Body of pancreas (tissue), 4 donors: Measurements from ENCODE around the gene ATP5MC3. TPM values are rescaled to one million over a fixed set of nuclear protein-coding genes. Genes with fewer than 3 reads are reported as not detected.

Source experiments
- ATAC-seq: fragments of 150-250 bp; one replicate; pipeline ENCODE4 v1.9.1; 2016
- DNase-seq, 4 donors: peaks; one replicate each; pipeline ENCODE4 v3.0.0-alpha.2; 2019
- H3K27ac ChIP-seq, 4 donors: fragments of 200-600 bp; sonication (generic); 1 replicate in 3 of 4; 2 replicates in 1 of 4; pipeline versions ENCODE4 v1.5.1 to v1.6.1; 2016 to 2019; ENCODE audit warnings: mild to moderate bottlenecking in 1 of 4, mixed read lengths in 1 of 4, moderate library complexity in 1 of 4
- H3K27me3 ChIP-seq, 2 donors: fragments of 200-600 bp; sonication (generic); one replicate each; pipeline ENCODE4 v1.6.0; 2016; ENCODE audit warnings: mild to moderate bottlenecking in 1 of 2
- H3K36me3 ChIP-seq, 2 donors: fragments of 200-600 bp; sonication (generic); replicated peaks in 1 of 2; 2 replicates each; pipeline ENCODE4 v1.5.1; 2016; ENCODE audit warnings: low read depth in 2 of 2; ENCODE audit not compliant: insufficient read depth in 1 of 2
- H3K4me1 ChIP-seq: fragments of 200-600 bp; sonication (generic); one replicate; pipeline ENCODE4 v1.6.0; 2016
- H3K4me3 ChIP-seq, 2 donors: fragments of 200-600 bp; sonication (generic); 1 replicate in 1 of 2; 2 replicates in 1 of 2; pipeline ENCODE4 v1.5.1; 2016 to 2019
- H3K9me3 ChIP-seq, 3 donors: fragments of 200-600 bp; sonication (generic); 1 replicate in 2 of 3; 2 replicates in 1 of 3; pipeline ENCODE4 v1.5.1; 2016
- POLR2A ChIP-seq, 3 donors: fragments of 450-650 bp; IDR thresholded peaks; one replicate each; pipeline ENCODE4 v1.6.1; 2016; ENCODE audit warnings: antibody characterized with exemption in 3 of 3, mild to moderate bottlenecking in 2 of 3
- WGBS, 2 donors: methylation state at CpG; one replicate each; pipeline ENCODE4 v1.1.5; 2017; 5-methylcytosine and 5-hydroxymethylcytosine counted together
- intact Hi-C: fragments of 100-400 bp; cut with DNase I; formaldehyde crosslinking; loops from one replicate; pipeline ENCODE4 v1.15.1; 2023
- microRNA counts, 2 donors: library from miRNA; unstranded; fragments of <30 nt; microRNA quantifications; one replicate each; lab custom pipeline; 2017
- microRNA-seq, 2 donors: library from miRNA; unstranded; fragments of <30 nt; microRNA quantifications; one replicate each; pipeline ENCODE4, GENCODE V29; 2016; ENCODE audit warnings: borderline number of aligned reads in 2 of 2, borderline replicate concordance in 2 of 2
- small RNA-seq: library from RNA; depleted of rRNA; stranded (forward); fragments of <200 nt; gene quantifications from one replicate; pipeline ENCODE3, GENCODE V24; 2016
- total RNA-seq, 2 donors: library from RNA; depleted of rRNA; stranded (reverse); fragments of >200 nt; gene quantifications; one replicate each; pipeline ENCODE4 v1.1.0, GENCODE V29; 2016
- TF ChIP-seq, protein P1 (sequence below), 7 experiments: fragments of 450-650 bp in 4 of 7; fragments of 200-600 bp in 3 of 7; sonication (generic) in 3 of 7; IDR thresholded peaks; one replicate each; pipeline ENCODE4 v1.5.1; 2016 to 2019; ENCODE audit warnings: antibody characterized with exemption in 7 of 7

Gene ATP5MC3
- total RNA-seq, 2 donors from 2014 or later, result 43.3 to 51.1 TPM

DNA sequence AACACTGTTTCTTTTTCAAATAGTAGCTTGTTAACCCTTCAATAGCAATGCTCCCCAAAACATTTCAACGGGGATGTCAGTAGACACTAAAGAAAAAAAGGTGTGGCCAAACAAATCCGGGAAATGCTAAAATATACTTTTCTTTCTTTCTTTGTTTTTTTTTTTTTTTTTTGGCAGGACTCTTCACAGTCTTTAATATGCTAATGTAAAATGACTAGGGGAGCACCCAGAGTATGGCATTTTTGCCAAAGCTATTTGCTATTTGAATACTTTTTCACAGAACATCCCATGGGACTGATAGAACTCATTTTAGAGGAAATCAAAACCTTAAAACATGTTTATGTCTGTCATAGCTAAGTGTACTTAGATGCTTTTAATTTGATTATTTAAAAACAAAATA lies 45.6 kb downstream of the ATP5MC3 start:
- Histone ChIP-seq H3K9me3 (no peaks in the 10 kb centered on the region), H3K4me1 (no peaks in the 10 kb centered on the region), H3K36me3 (no peaks in the 10 kb centered on the region), H3K4me3 (no peak overlapping the region), H3K27me3 (no peaks in the 10 kb centered on the region), H3K27ac (no peak overlapping the region)
- intact Hi-C loops, result no loop called here
- ATAC-seq (no peak), DNase-seq (no peak)
- 84 to 92% methylated on average over 2 of the region's 2 CpGs for WGBS, 2 donors
- TF ChIP-seq, protein P1, sequence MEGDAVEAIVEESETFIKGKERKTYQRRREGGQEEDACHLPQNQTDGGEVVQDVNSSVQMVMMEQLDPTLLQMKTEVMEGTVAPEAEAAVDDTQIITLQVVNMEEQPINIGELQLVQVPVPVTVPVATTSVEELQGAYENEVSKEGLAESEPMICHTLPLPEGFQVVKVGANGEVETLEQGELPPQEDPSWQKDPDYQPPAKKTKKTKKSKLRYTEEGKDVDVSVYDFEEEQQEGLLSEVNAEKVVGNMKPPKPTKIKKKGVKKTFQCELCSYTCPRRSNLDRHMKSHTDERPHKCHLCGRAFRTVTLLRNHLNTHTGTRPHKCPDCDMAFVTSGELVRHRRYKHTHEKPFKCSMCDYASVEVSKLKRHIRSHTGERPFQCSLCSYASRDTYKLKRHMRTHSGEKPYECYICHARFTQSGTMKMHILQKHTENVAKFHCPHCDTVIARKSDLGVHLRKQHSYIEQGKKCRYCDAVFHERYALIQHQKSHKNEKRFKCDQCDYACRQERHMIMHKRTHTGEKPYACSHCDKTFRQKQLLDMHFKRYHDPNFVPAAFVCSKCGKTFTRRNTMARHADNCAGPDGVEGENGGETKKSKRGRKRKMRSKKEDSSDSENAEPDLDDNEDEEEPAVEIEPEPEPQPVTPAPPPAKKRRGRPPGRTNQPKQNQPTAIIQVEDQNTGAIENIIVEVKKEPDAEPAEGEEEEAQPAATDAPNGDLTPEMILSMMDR (IDR thresholded peaks at IDR 0.05), result no peak
- TF ChIP-seq POLR2A (IDR thresholded peaks at IDR 0.05), result no peak

DNA sequence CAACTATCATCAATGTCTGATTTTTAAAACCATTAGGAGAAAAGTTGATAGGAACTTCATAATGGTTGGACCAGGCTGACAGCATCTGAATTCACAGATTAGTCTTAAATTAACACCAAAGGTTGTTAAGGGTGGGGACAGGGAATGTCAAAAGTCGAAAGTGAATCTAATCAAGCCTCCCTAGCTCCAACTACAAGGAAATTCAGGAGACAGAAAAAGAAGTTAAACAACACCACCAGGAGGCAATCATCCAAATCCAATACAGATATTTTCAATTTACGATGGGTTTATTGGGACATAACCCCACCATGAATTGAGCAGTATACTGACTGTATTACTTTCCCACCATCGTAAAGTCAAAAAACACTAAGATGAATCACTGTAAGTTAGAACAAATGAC lies 46.3 kb downstream of the ATP5MC3 start:
- 86 to 93% methylated on average over 3 of the region's 3 CpGs for WGBS, 2 donors

DNA sequence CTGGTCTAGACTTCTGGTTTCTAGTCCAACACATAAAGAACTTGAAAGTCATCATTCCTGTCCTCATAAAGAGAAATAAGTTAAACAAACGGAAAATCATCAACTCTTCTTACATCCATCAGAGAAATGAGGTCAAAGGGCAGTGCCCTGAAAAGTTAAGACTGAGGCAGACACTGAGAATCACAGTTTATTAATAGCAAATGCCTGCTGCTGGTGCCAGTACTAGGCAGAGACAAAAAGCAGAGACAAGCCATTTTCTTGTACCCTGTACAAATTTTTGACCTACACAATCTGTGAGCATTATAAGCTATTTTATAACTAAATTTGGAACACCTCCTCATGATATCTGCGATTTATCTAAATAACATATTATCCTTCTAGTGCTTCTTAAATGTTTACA lies 50.3 kb downstream of the ATP5MC3 start:
- no peak for ATAC-seq
- 70 to 74% methylated on average over 2 of the region's 2 CpGs for WGBS, 2 donors
- no peaks in the 10 kb centered on the region for H3K36me3 ChIP-seq
- DNase-seq, result no peak
- H3K27ac ChIP-seq, result no peak overlapping the region
- no peak for TF ChIP-seq POLR2A (IDR thresholded peaks at IDR 0.05)
- TF ChIP-seq, protein P1 (IDR thresholded peaks at IDR 0.05), result no peak
- H3K4me1 ChIP-seq, result no peaks in the 10 kb centered on the region
- no peaks in the 10 kb centered on the region for H3K9me3 ChIP-seq
- no peak overlapping the region for H3K4me3 ChIP-seq
- no peaks in the 10 kb centered on the region for H3K27me3 ChIP-seq
- intact Hi-C loops, result no loop called here

More for the DNA sequence above, 46.3 kb downstream of the ATP5MC3 start:
- Histone ChIP-seq H3K36me3 (no peaks in the 10 kb centered on the region), H3K9me3 (no peaks in the 10 kb centered on the region), H3K4me3 (no peak overlapping the region), H3K27ac (no peak overlapping the region), H3K27me3 (no peaks in the 10 kb centered on the region), H3K4me1 (no peaks in the 10 kb centered on the region)
- no peak for DNase-seq
- TF ChIP-seq POLR2A (IDR thresholded peaks at IDR 0.05), result no peak
- TF ChIP-seq, protein P1 (IDR thresholded peaks at IDR 0.05), result no peak
- intact Hi-C loops, result no loop called here
- no peak for ATAC-seq

DNA sequence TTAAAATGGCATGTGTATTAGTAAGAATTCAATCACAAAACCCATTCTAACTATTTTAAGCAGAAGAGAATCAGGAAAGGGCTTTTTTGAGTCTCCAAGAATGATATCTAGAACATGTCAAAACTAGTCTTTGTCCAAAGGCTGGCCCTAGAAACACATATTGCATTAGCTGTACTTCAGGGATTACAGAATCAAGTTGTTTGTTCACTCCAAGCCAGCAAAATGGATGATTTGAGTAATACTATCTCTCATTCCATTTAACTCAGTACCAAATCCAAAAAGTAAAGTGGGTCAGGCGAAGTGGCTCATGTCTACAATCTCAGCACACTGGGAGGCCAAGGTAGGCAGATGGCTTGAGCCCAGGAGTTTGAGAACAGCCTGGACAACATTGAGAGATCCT lies 54.8 kb downstream of the ATP5MC3 start:
- Histone ChIP-seq H3K27me3 (no peaks in the 10 kb centered on the region), H3K9me3 (no peaks in the 10 kb centered on the region), H3K4me3 (no peak overlapping the region), H3K27ac (no peak overlapping the region), H3K36me3 (no peaks in the 10 kb centered on the region), H3K4me1 (no peaks in the 10 kb centered on the region)
- intact Hi-C loops, result no loop called here
- TF ChIP-seq, protein P1 (IDR thresholded peaks at IDR 0.05), result no peak
- TF ChIP-seq POLR2A (IDR thresholded peaks at IDR 0.05), result no peak
- ATAC-seq, result no peak
- no peak for DNase-seq
- WGBS, 2 donors, result 90 to 93% methylated on average over 1 of the region's 1 CpG

MicroRNA genes within 50 kb of the gene (microRNA counts, 767-probe panel; counts per million panel counts)
- 0 to 736 counts per million in 2 donors for microRNA hsa-miR-933 (lab: Ali Mortazavi, UCI)

Small RNA genes lying within 50 kb of the gene (microRNA-seq; reads per million reads assigned to microRNA genes)
- 0.45 to 0.47 reads per million in 2 donors for gene MIR933

Small RNA genes lying within 50 kb of the gene (small RNA-seq; reads per million reads assigned to genes)
- gene MIR933, result not detected

Other genes starting within 250 kb of the ATP5MC3 start
- gene CHN1, start 176.3 kb downstream of the ATP5MC3 start, total RNA-seq, result 10 to 100 TPM in 1 of 2 donors, 1 to 10 TPM in 1; 2.9 to 11.9 TPM
- 10 to 100 TPM; 24.6 to 48.1 TPM for gene ATF2, start 13.5 kb downstream of the ATP5MC3 start, total RNA-seq